ENCODE measurements around the gene DGKI. TPM values are rescaled to one million over a fixed set of nuclear protein-coding genes. Genes with fewer than 3 reads are reported as not detected.

Gene DGKI
- total and polyA plus RNA-seq, 2 experiments from 2014 or later = 0.16 to 1.0 TPM

DNA sequence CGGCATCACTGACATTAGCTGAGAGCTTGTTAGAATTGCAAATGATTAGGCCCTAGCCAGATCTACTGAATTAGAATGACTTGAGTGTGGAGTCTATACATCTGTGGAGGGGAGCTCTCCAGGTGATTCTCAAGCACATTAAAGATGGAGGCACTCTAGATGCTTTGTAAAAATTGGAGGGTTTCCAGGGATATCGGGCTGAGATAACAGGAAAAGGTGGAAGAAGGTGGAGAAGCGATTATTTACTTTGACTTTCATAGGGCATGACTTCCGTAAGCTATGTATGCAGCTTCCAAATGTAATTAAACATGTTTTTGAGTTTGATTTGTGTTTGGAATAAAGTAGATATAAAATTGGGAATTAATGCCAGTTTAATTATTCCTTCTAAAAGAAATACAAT is 268.2 kb downstream of the DGKI start:
- ATAC-seq (no peak), DNase-seq (ENCODE audit: low spot score) (peak; percentile 16)
- H3K27me3 ChIP-seq (ENCODE audit: insufficient read depth) = no peaks in the 10 kb centered on the region
- H3K27ac Mint-ChIP-seq = no peak overlapping the region
- no peaks in the 10 kb centered on the region for H3K9me3 Mint-ChIP-seq
- TF ChIP-seq, protein P1, sequence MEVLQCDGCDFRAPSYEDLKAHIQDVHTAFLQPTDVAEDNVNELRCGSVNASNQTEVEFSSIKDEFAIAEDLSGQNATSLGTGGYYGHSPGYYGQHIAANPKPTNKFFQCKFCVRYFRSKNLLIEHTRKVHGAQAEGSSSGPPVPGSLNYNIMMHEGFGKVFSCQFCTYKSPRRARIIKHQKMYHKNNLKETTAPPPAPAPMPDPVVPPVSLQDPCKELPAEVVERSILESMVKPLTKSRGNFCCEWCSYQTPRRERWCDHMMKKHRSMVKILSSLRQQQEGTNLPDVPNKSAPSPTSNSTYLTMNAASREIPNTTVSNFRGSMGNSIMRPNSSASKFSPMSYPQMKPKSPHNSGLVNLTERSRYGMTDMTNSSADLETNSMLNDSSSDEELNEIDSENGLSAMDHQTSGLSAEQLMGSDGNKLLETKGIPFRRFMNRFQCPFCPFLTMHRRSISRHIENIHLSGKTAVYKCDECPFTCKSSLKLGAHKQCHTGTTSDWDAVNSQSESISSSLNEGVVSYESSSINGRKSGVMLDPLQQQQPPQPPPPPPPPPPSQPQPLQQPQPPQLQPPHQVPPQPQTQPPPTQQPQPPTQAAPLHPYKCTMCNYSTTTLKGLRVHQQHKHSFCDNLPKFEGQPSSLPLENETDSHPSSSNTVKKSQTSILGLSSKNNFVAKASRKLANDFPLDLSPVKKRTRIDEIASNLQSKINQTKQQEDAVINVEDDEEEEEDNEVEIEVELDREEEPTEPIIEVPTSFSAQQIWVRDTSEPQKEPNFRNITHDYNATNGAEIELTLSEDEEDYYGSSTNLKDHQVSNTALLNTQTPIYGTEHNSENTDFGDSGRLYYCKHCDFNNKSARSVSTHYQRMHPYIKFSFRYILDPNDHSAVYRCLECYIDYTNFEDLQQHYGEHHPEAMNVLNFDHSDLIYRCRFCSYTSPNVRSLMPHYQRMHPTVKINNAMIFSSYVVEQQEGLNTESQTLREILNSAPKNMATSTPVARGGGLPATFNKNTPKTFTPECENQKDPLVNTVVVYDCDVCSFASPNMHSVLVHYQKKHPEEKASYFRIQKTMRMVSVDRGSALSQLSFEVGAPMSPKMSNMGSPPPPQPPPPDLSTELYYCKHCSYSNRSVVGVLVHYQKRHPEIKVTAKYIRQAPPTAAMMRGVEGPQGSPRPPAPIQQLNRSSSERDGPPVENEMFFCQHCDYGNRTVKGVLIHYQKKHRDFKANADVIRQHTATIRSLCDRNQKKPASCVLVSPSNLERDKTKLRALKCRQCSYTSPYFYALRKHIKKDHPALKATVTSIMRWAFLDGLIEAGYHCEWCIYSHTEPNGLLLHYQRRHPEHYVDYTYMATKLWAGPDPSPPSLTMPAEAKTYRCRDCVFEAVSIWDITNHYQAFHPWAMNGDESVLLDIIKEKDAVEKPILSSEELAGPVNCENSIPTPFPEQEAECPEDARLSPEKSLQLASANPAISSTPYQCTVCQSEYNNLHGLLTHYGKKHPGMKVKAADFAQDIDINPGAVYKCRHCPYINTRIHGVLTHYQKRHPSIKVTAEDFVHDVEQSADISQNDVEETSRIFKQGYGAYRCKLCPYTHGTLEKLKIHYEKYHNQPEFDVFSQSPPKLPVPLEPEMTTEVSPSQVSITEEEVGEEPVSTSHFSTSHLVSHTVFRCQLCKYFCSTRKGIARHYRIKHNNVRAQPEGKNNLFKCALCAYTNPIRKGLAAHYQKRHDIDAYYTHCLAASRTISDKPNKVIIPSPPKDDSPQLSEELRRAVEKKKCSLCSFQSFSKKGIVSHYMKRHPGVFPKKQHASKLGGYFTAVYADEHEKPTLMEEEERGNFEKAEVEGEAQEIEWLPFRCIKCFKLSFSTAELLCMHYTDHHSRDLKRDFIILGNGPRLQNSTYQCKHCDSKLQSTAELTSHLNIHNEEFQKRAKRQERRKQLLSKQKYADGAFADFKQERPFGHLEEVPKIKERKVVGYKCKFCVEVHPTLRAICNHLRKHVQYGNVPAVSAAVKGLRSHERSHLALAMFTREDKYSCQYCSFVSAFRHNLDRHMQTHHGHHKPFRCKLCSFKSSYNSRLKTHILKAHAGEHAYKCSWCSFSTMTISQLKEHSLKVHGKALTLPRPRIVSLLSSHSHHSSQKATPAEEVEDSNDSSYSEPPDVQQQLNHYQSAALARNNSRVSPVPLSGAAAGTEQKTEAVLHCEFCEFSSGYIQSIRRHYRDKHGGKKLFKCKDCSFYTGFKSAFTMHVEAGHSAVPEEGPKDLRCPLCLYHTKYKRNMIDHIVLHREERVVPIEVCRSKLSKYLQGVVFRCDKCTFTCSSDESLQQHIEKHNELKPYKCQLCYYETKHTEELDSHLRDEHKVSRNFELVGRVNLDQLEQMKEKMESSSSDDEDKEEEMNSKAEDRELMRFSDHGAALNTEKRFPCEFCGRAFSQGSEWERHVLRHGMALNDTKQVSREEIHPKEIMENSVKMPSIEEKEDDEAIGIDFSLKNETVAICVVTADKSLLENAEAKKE (CRISPR knock-in tag; IDR thresholded peaks at IDR 0.05) = no peak
- TF ChIP-seq EZH2phosphoT487 (IDR thresholded peaks at IDR 0.05; ENCODE audit: unreplicated experiment) = no peak
- no peak for TF ChIP-seq NANOG (IDR thresholded peaks at IDR 0.05; ENCODE audit: borderline replicate concordance)
- TF ChIP-seq STAT1 (IDR thresholded peaks at IDR 0.05; ENCODE audit: unreplicated experiment) = no peak
- TF ChIP-seq ZNF114 (CRISPR knock-in tag; IDR thresholded peaks at IDR 0.05) = no peak
- no peak for TF ChIP-seq POLR2AphosphoS5 (IDR thresholded peaks at IDR 0.05; ENCODE audit: low read depth)
- no peak for TF ChIP-seq EZH2 (IDR thresholded peaks at IDR 0.05; ENCODE audit: low read depth, unreplicated experiment)
- no peak for TF ChIP-seq ZNF331 (CRISPR knock-in tag; IDR thresholded peaks at IDR 0.05; ENCODE audit: low read depth)
- TF ChIP-seq, protein P2, sequence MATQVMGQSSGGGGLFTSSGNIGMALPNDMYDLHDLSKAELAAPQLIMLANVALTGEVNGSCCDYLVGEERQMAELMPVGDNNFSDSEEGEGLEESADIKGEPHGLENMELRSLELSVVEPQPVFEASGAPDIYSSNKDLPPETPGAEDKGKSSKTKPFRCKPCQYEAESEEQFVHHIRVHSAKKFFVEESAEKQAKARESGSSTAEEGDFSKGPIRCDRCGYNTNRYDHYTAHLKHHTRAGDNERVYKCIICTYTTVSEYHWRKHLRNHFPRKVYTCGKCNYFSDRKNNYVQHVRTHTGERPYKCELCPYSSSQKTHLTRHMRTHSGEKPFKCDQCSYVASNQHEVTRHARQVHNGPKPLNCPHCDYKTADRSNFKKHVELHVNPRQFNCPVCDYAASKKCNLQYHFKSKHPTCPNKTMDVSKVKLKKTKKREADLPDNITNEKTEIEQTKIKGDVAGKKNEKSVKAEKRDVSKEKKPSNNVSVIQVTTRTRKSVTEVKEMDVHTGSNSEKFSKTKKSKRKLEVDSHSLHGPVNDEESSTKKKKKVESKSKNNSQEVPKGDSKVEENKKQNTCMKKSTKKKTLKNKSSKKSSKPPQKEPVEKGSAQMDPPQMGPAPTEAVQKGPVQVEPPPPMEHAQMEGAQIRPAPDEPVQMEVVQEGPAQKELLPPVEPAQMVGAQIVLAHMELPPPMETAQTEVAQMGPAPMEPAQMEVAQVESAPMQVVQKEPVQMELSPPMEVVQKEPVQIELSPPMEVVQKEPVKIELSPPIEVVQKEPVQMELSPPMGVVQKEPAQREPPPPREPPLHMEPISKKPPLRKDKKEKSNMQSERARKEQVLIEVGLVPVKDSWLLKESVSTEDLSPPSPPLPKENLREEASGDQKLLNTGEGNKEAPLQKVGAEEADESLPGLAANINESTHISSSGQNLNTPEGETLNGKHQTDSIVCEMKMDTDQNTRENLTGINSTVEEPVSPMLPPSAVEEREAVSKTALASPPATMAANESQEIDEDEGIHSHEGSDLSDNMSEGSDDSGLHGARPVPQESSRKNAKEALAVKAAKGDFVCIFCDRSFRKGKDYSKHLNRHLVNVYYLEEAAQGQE (IDR thresholded peaks at IDR 0.05; ENCODE audit: unreplicated experiment) = no peak
- no peaks in the 10 kb centered on the region for H3K9me2 ChIP-seq (ENCODE audit: insufficient read depth)
- H4K20me1 ChIP-seq (replicated peaks; ENCODE audit: insufficient read depth) = no peaks in the 10 kb centered on the region
- H3K27ac ChIP-seq (ENCODE audit: low read depth) = no peak overlapping the region
- no peak overlapping the region for H3K4me3 ChIP-seq
- H2AFZ ChIP-seq = no peak overlapping the region
- H3K27me3 Mint-ChIP-seq (ENCODE audit: insufficient read depth, low read depth, poor library complexity) = no peaks in the 10 kb centered on the region
- H3K79me2 ChIP-seq (replicated peaks; ENCODE audit: insufficient read depth) = no peaks in the 10 kb centered on the region
- H3K4me3 Mint-ChIP-seq = no peak overlapping the region
- H3K4me1 ChIP-seq (ENCODE audit: insufficient read depth) = peaks cover 19% of the 10 kb centered on the region
- no peaks in the 10 kb centered on the region for H3K36me3 Mint-ChIP-seq (ENCODE audit: low read depth)
- peak overlapping the region; percentile 37; the same call in 1 of the 2 replicates for H3K4me2 ChIP-seq
- H3K36me3 ChIP-seq (ENCODE audit: insufficient read depth) = no peaks in the 10 kb centered on the region
- H3K4me1 Mint-ChIP-seq = peaks cover 19% of the 10 kb centered on the region
- no peaks in the 10 kb centered on the region for H3F3A ChIP-seq (replicated peaks; ENCODE audit: low read depth)

Measured in GM23338 (cell line).